ENCODE measurements around the gene FAM13A.
"Not testable (repeated sequence)": the region's sequence is repeated elsewhere in the genome, so short reads cannot be mapped to it uniquely, and the experiment has no call there.

Gene FAM13A

GRCh38 chr4:89044147-89044900 is 12.7 kb downstream of the FAM13A start:
- DNase-seq (ENCODE audit: low read depth, low spot score), result no peak

- DNase-seq (ENCODE audit: low read depth, low spot score), result no peak
Observed at GRCh38 chr4:89042055-89042454, 14.9 kb downstream of the FAM13A start.

GRCh38 chr4:89039730-89040338 is 17.2 kb downstream of the FAM13A start:
- no peak for DNase-seq (ENCODE audit: low read depth, low spot score)

GRCh38 chr4:89036535-89036934 is 20.4 kb downstream of the FAM13A start:
- DNase-seq (ENCODE audit: low read depth, low spot score), result no peak

- no peak for DNase-seq (ENCODE audit: low read depth, low spot score)
Observed at GRCh38 chr4:89031272-89031671, 25.7 kb downstream of the FAM13A start.

- DNase-seq (ENCODE audit: low read depth, low spot score), result no peak
Observed at GRCh38 chr4:89029591-89029990, 27.4 kb downstream of the FAM13A start.

- no peak for DNase-seq (ENCODE audit: low read depth, low spot score)
Observed at GRCh38 chr4:89026542-89026941, 30.4 kb downstream of the FAM13A start.

- DNase-seq (ENCODE audit: low read depth, low spot score), result peak; percentile 5
Observed at GRCh38 chr4:89024051-89024675, 32.8 kb downstream of the FAM13A start.

- DNase-seq (ENCODE audit: low read depth, low spot score), result no peak
Observed at GRCh38 chr4:89023140-89023539, 33.8 kb downstream of the FAM13A start.

- DNase-seq (ENCODE audit: low read depth, low spot score), result no peak
Observed at GRCh38 chr4:89022426-89023128, 34.4 kb downstream of the FAM13A start.

GRCh38 chr4:89021684-89022083 is 35.3 kb downstream of the FAM13A start:
- DNase-seq (ENCODE audit: low read depth, low spot score), result no peak

GRCh38 chr4:89021062-89021461 is 35.9 kb downstream of the FAM13A start:
- DNase-seq (ENCODE audit: low read depth, low spot score), result no peak

- DNase-seq (ENCODE audit: low read depth, low spot score), result not testable (repeated sequence)
Observed at GRCh38 chr4:89014897-89015296, 42.1 kb downstream of the FAM13A start.

GRCh38 chr4:89009761-89010369 is 47.1 kb downstream of the FAM13A start:
- DNase-seq (ENCODE audit: low read depth, low spot score), result no peak

GRCh38 chr4:89009115-89009514 is 47.9 kb downstream of the FAM13A start:
- no peak for DNase-seq (ENCODE audit: low read depth, low spot score)

GRCh38 chr4:89008166-89008565 is 48.8 kb downstream of the FAM13A start:
- DNase-seq (ENCODE audit: low read depth, low spot score), result no peak

GRCh38 chr4:89007338-89007939 is 49.5 kb downstream of the FAM13A start:
- DNase-seq (ENCODE audit: low read depth, low spot score), result no peak

GRCh38 chr4:89006307-89006706 is 50.7 kb downstream of the FAM13A start:
- no peak for DNase-seq (ENCODE audit: low read depth, low spot score)

GRCh38 chr4:89005066-89005465 is 51.9 kb downstream of the FAM13A start:
- DNase-seq (ENCODE audit: low read depth, low spot score), result not testable (repeated sequence)

GRCh38 chr4:89001647-89002445 is 55.1 kb downstream of the FAM13A start:
- no peak for DNase-seq (ENCODE audit: low read depth, low spot score)
